ENCODE results near the gene KCND3.

KCND3 gene

GRCh38 chr1:111875640-111876039, 113.8 kb downstream of the KCND3 start:
- CTCF ChIA-PET, result no interaction called here
- POLR2A ChIA-PET, result no interaction called here
- TF ChIP-seq CTCF (IDR thresholded peaks at IDR 0.05; ENCODE audit: insufficient read depth, low read length, missing control alignments), result no peak
- H3K4me3 ChIP-seq (ENCODE audit: low read depth, low read length), result no peak overlapping the region
- DNase-seq (ENCODE audit: low read depth, low spot score), result no peak

- H3K4me3 ChIP-seq (ENCODE audit: low read depth, low read length), result no peak overlapping the region
- POLR2A ChIA-PET, result no interaction called here
- CTCF ChIA-PET, result no interaction called here
- TF ChIP-seq CTCF (IDR thresholded peaks at IDR 0.05; ENCODE audit: insufficient read depth, low read length, missing control alignments), result no peak
- no peak for DNase-seq (ENCODE audit: low read depth, low spot score)
Observed at GRCh38 chr1:111873460-111874030, 115.9 kb downstream of the KCND3 start.

GRCh38 chr1:111870181-111870580, 119.3 kb downstream of the KCND3 start:
- no peak for DNase-seq (ENCODE audit: low read depth, low spot score)
- no peak for TF ChIP-seq CTCF (IDR thresholded peaks at IDR 0.05; ENCODE audit: insufficient read depth, low read length, missing control alignments)
- POLR2A ChIA-PET, result no interaction called here
- CTCF ChIA-PET, result no interaction called here
- H3K4me3 ChIP-seq (ENCODE audit: low read depth, low read length), result no peak overlapping the region

- POLR2A ChIA-PET, result no interaction called here
- H3K4me3 ChIP-seq (ENCODE audit: low read depth, low read length), result no peak overlapping the region
- DNase-seq (ENCODE audit: low read depth, low spot score), result no peak
- TF ChIP-seq CTCF (IDR thresholded peaks at IDR 0.05; ENCODE audit: insufficient read depth, low read length, missing control alignments), result no peak
- CTCF ChIA-PET, result no interaction called here
Observed at GRCh38 chr1:111867868-111868440, 121.5 kb downstream of the KCND3 start.

- TF ChIP-seq CTCF (IDR thresholded peaks at IDR 0.05; ENCODE audit: insufficient read depth, low read length, missing control alignments), result no peak
- DNase-seq (ENCODE audit: low read depth, low spot score), result no peak
- no peak overlapping the region for H3K4me3 ChIP-seq (ENCODE audit: low read depth, low read length)
- ChIA-PET POLR2A (no interaction called here), CTCF (no interaction called here)
Observed at GRCh38 chr1:111864862-111865261, 124.6 kb downstream of the KCND3 start.

GRCh38 chr1:111863401-111863800, 126.1 kb downstream of the KCND3 start:
- no peak overlapping the region for H3K4me3 ChIP-seq (ENCODE audit: low read depth, low read length)
- TF ChIP-seq CTCF (IDR thresholded peaks at IDR 0.05; ENCODE audit: insufficient read depth, low read length, missing control alignments), result no peak
- ChIA-PET CTCF (no interaction called here), POLR2A (no interaction called here)
- no peak for DNase-seq (ENCODE audit: low read depth, low spot score)

All from AG04449 (cell line).